Hepatocyte (in vitro differentiated cells): ENCODE results near the gene FLRT2. TPM values are rescaled to one million over a fixed set of nuclear protein-coding genes. Genes with fewer than 3 reads are reported as not detected.

Source experiments
- DNase-seq: peaks from one replicate; pipeline ENCODE4 v3.0.0-alpha.2; 2016; ENCODE audit warnings: low spot score
- H2AFZ ChIP-seq: fragments of 200-600 bp; sonication (generic); 2 replicates; pipeline ENCODE4 v1.6.0; 2016; ENCODE audit warnings: antibody characterized with exemption, mild to moderate bottlenecking
- H3K27ac ChIP-seq: fragments of 200-600 bp; sonication (generic); 2 replicates; pipeline ENCODE4 v1.5.1; 2016; ENCODE audit warnings: mild to moderate bottlenecking
- H3K27me3 ChIP-seq: fragments of 200-600 bp; sonication (generic); 2 replicates; pipeline ENCODE4 v1.6.1; 2016
- H3K36me3 ChIP-seq: fragments of 200-600 bp; sonication (generic); replicated peaks from 2 replicates; pipeline ENCODE4 v1.5.1; 2016; ENCODE audit warnings: low read depth; ENCODE audit not compliant: insufficient read depth
- H3K4me1 ChIP-seq: fragments of 200-600 bp; sonication (generic); 2 replicates; pipeline ENCODE4 v1.5.1; 2016; ENCODE audit warnings: mild to moderate bottlenecking, moderate library complexity; ENCODE audit not compliant: insufficient read depth
- H3K4me2 ChIP-seq: fragments of 200-600 bp; sonication (generic); 2 replicates; pipeline ENCODE4 v1.6.0; 2016
- H3K4me3 ChIP-seq: fragments of 200-600 bp; sonication (generic); 2 replicates; pipeline ENCODE4 v1.5.1; 2016; ENCODE audit warnings: mild to moderate bottlenecking
- H3K79me2 ChIP-seq: fragments of 200-600 bp; sonication (generic); 2 replicates; pipeline ENCODE4 v1.6.0; 2017; ENCODE audit warnings: mild to moderate bottlenecking
- H3K9me2 ChIP-seq: fragments of 200-600 bp; sonication (generic); replicated peaks from 2 replicates; pipeline ENCODE4 v1.6.0; 2017; ENCODE audit warnings: mild to moderate bottlenecking; ENCODE audit not compliant: insufficient read depth
- H3K9me3 ChIP-seq: fragments of 200-600 bp; sonication (generic); 2 replicates; pipeline ENCODE4 v1.5.1; 2016; ENCODE audit warnings: low read depth, mild to moderate bottlenecking
- H4K20me1 ChIP-seq: fragments of 200-600 bp; sonication (generic); 2 replicates; pipeline ENCODE4 v1.6.0; 2016; ENCODE audit warnings: mild to moderate bottlenecking; ENCODE audit not compliant: insufficient read depth, poor library complexity, severe bottlenecking
- EZH2 ChIP-seq: fragments of 200-600 bp; sonication (generic); IDR thresholded peaks from 2 replicates; pipeline ENCODE4 v1.6.1; 2016; ENCODE audit warnings: antibody characterized with exemption, mild to moderate bottlenecking, borderline replicate concordance
- EZH2phosphoT487 ChIP-seq: fragments of 200-600 bp; sonication (generic); IDR thresholded peaks from one replicate; pipeline ENCODE4 v1.6.1; 2018; ENCODE audit warnings: antibody characterized with exemption, mild to moderate bottlenecking, low read depth, moderate library complexity; ENCODE audit not compliant: unreplicated experiment, severe bottlenecking
- WGBS: methylation state at CpG from one replicate; pipeline ENCODE4 v1.1.6; 2016; ENCODE audit warnings: low lambda C conversion rate; ENCODE audit errors: missing lambda C conversion rate; 5-methylcytosine and 5-hydroxymethylcytosine counted together
- polyA plus RNA-seq: library from polyadenylated mRNA; unstranded; fragments of >200 nt; fragmentation: Nextera tagmentation; extraction: Ambion mirVana; gene quantifications from 2 replicates; pipeline ENCODE4 v1.2.1, GENCODE V29; 2016
- total RNA-seq: library from RNA; depleted of rRNA; stranded (reverse); fragments of >200 nt; gene quantifications from 2 replicates; pipeline ENCODE4 v1.2.3, GENCODE V29; 2014
- TF ChIP-seq, protein P1 (sequence below): fragments of 200-600 bp; sonication (generic); IDR thresholded peaks from 2 replicates; pipeline ENCODE4 v1.5.1; 2016; ENCODE audit warnings: antibody characterized with exemption, mild to moderate bottlenecking; ENCODE audit not compliant: poor library complexity

FLRT2 gene
- total and polyA plus RNA-seq, 2 experiments from 2014 or later, result 32.9 to 42.3 TPM

DNA sequence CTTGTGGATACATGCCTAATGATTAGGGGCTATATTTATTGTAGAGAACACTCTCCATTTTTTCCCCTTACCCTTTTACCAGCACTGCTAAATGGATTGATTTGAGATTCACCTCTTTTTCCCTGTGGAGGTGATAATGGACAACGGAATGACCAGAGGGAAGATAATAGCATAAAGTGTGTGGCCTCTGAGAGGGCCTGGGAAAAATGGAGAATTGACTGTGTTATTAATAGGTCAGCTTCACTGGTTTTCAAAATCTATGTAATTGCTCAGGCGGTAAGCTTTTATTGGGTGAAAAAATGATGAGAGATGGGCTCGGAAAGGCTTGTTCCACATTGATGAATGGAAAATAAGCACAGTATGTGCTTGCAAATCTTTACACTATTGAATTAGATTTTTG lies 15.8 kb downstream of the FLRT2 start:
- H3K4me1 ChIP-seq, result peaks cover 16% of the 10 kb centered on the region
- TF ChIP-seq, protein P1, sequence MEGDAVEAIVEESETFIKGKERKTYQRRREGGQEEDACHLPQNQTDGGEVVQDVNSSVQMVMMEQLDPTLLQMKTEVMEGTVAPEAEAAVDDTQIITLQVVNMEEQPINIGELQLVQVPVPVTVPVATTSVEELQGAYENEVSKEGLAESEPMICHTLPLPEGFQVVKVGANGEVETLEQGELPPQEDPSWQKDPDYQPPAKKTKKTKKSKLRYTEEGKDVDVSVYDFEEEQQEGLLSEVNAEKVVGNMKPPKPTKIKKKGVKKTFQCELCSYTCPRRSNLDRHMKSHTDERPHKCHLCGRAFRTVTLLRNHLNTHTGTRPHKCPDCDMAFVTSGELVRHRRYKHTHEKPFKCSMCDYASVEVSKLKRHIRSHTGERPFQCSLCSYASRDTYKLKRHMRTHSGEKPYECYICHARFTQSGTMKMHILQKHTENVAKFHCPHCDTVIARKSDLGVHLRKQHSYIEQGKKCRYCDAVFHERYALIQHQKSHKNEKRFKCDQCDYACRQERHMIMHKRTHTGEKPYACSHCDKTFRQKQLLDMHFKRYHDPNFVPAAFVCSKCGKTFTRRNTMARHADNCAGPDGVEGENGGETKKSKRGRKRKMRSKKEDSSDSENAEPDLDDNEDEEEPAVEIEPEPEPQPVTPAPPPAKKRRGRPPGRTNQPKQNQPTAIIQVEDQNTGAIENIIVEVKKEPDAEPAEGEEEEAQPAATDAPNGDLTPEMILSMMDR, result no peak
- no peak for TF ChIP-seq EZH2phosphoT487
- TF ChIP-seq EZH2, result no peak
- H2AFZ ChIP-seq, result no peak overlapping the region
- H3K79me2 ChIP-seq, result peaks cover 97% of the 10 kb centered on the region
- H4K20me1 ChIP-seq, result peaks cover 21% of the 10 kb centered on the region
- no peak overlapping the region for H3K27ac ChIP-seq
- no peaks in the 10 kb centered on the region for H3K36me3 ChIP-seq
- H3K4me3 ChIP-seq, result no peak overlapping the region
- no peaks in the 10 kb centered on the region for H3K9me2 ChIP-seq
- H3K9me3 ChIP-seq, result no peaks in the 10 kb centered on the region
- DNase-seq, result no peak
- 77% methylated on average over 3 of the region's 3 CpGs for WGBS
- H3K27me3 ChIP-seq, result no peaks in the 10 kb centered on the region
- H3K4me2 ChIP-seq, result no peak overlapping the region

DNA sequence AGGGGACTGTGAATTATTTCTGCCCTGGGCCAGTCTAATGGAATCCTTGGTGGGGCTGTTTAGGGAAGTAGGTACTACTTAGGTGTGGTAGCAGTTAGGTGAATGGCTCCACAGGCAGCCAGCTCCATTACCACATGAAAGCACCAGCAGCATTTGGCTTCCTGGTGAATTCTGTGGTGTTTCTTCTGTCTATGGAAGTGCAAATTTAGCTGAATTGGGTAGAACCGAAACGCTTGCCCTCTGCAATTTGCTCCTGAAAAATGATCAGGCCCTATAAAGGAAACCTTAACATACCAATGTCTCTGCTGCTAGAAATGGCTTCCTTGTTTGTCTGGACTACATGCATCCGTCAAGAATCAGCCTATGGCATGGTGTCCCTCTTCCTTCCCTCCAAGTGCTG lies 16.4 kb downstream of the FLRT2 start:
- Histone ChIP-seq H3K4me3 (no peak overlapping the region), H3K9me2 (no peaks in the 10 kb centered on the region), H3K4me1 (peaks cover 16% of the 10 kb centered on the region), H3K27ac (no peak overlapping the region), H3K9me3 (no peaks in the 10 kb centered on the region), H3K79me2 (peaks cover 97% of the 10 kb centered on the region), H2AFZ (no peak overlapping the region), H3K27me3 (no peaks in the 10 kb centered on the region), H3K4me2 (no peak overlapping the region), H3K36me3 (no peaks in the 10 kb centered on the region), H4K20me1 (peaks cover 16% of the 10 kb centered on the region)
- no peak for DNase-seq
- 62% methylated on average over 3 of the region's 3 CpGs for WGBS
- no peak for TF ChIP-seq EZH2
- TF ChIP-seq, protein P1, result no peak
- no peak for TF ChIP-seq EZH2phosphoT487

DNA sequence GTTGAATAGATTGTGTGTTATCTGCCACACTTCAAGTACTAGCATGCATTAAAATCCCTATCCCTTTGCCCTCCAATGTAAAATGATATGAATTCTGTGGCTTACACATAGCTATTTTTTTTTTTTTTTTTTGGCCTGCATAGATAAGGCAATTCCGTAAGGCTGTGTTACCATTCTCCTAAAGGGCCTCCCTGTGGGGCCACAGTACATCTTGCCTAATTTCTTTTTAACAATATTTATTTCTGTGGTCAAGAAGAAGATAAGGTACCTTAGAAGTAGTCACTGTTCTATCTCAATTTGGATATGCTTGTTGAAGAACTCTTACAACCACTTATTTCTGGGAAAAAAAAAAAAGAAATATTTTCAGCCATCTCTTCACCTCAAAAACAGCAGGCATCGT lies 19.8 kb downstream of the FLRT2 start:
- no peak for DNase-seq
- no peak overlapping the region for H3K4me3 ChIP-seq
- no peaks in the 10 kb centered on the region for H3K9me2 ChIP-seq
- H3K9me3 ChIP-seq, result no peaks in the 10 kb centered on the region
- H3K4me1 ChIP-seq, result peaks cover 16% of the 10 kb centered on the region
- no peak overlapping the region for H3K27ac ChIP-seq
- no peak overlapping the region for H2AFZ ChIP-seq
- TF ChIP-seq EZH2phosphoT487 (no peak), EZH2 (no peak)
- TF ChIP-seq, protein P1, result no peak
- no peaks in the 10 kb centered on the region for H3K27me3 ChIP-seq
- no peak overlapping the region for H3K4me2 ChIP-seq
- no peaks in the 10 kb centered on the region for H3K36me3 ChIP-seq
- H3K79me2 ChIP-seq, result peaks cover 87% of the 10 kb centered on the region
- 53% methylated on average over 2 of the region's 2 CpGs for WGBS
- H4K20me1 ChIP-seq, result peaks cover 19% of the 10 kb centered on the region

DNA sequence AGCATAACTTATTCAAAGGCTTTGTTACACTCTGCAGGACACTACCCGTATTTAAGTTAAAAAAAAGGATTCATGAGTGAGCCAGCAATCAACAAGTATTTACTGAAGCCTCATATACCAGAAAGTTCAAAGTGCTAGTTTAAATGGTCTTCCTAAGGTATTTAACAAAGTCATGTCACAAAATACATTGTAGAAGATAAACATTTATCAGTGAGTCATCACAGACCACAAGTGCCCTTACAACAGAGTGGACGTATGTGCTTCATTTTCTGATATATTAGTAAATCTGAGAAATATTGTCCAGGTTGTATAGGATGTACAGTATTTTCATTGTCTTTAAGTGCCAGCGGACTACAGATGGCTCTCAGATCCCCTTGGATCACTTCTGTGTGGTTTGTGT lies 24.2 kb downstream of the FLRT2 start:
- H3K4me3 ChIP-seq, result no peak overlapping the region
- no peaks in the 10 kb centered on the region for H3K36me3 ChIP-seq
- DNase-seq, result no peak
- 52% methylated on average over 3 of the region's 3 CpGs for WGBS
- H3K9me3 ChIP-seq, result no peaks in the 10 kb centered on the region
- TF ChIP-seq EZH2 (no peak), EZH2phosphoT487 (no peak)
- TF ChIP-seq, protein P1, result no peak
- H4K20me1 ChIP-seq, result peaks cover 9% of the 10 kb centered on the region
- H2AFZ ChIP-seq, result no peak overlapping the region
- H3K79me2 ChIP-seq, result peaks cover 70% of the 10 kb centered on the region
- no peak overlapping the region for H3K27ac ChIP-seq
- no peaks in the 10 kb centered on the region for H3K9me2 ChIP-seq
- H3K4me1 ChIP-seq, result peaks cover 2% of the 10 kb centered on the region
- H3K27me3 ChIP-seq, result no peaks in the 10 kb centered on the region
- no peak overlapping the region for H3K4me2 ChIP-seq
